GM19438 (cell line): ENCODE measurements around the gene TUBB4A.

ENCODE experiments used
- ATAC-seq: cut with Tn5 transposase; IDR thresholded peaks from one replicate; pipeline ENCODE4 v1.9.1; 2021; ENCODE audit warnings: low read depth; ENCODE audit not compliant: unreplicated experiment

TUBB4A gene

DNA sequence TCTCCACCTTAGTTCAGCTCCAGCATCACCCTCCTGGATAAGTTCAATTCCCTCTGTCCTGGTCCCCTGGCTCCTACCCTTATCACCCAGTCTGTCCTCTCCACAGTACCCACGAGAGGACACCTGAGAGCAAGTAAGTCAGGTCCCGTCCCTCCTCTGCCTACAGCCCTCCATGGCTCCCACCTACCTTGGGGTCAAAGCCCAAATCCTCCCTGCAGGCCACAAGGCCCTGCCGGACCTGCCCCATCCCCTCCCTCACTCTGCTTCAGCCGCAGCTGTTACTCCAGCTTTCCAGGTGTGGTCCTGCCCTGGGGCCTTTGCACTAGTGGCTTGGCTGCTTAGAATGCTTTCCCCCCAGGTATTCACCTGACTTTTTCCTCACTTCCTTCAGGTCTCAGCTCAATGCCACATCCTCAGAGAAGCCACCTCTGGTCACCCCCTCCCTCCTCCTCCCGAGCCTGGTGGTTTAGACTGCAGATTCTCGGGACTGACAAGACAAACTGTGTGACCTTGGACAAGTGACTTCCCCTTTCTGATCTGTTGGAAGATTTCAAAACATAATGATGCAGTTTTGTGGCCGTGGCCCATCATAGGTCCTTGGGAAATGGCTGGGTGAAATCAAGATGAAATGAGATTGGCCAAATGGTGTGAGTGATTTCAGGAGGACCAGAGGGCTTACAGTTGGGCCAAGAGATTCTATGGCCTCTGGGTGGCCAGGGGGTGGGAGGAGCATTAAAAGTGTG is 3.6 kb downstream of the TUBB4A start:
- no peak for ATAC-seq

DNA sequence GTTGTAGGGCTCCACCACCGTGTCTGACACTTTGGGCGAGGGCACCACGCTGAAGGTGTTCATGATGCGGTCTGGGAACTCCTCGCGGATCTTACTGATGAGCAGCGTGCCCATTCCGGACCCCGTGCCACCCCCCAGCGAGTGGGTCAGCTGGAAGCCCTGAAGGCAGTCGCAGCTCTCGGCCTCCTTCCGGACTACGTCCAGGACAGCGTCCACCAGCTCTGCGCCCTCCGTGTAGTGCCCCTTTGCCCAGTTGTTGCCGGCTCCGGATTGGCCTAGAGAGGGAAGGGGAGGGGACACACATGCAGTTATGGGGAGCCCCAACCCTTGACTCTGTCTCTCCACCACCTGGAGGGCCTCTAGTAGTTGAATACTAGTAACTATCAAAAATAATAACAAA is 6.2 kb downstream of the TUBB4A start:
- no peak for ATAC-seq

DNA sequence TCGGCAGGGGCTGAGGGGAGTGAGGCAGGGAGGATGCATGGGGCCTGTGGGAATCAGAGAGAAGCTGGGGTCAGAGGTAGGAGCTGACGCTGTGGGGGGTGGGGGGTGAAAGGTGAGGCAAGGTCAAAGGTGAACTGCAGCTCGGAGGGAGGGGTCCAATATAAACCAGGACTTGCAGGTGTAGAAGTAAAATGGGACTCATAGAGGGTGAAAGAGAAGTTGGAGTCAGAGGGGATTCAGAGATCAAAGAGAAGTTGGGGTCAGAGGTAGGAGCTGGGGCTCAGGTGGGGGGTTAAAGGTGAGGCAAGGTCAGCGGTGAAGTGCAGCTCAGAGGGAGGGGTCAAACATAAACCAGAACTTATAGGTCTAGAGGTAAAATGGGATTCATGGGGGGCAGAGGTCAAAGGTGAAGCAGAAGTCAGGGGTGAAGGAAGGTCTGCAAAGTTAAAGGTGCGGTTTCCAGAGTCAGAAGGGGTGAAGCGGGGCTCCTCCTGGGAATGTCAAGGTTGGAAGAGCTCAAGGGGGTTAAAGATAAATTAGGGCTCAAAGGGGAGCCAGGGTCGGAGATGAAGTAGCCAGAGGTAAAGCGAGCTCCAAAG is 7.6 kb downstream of the TUBB4A start:
- ATAC-seq: no peak

DNA sequence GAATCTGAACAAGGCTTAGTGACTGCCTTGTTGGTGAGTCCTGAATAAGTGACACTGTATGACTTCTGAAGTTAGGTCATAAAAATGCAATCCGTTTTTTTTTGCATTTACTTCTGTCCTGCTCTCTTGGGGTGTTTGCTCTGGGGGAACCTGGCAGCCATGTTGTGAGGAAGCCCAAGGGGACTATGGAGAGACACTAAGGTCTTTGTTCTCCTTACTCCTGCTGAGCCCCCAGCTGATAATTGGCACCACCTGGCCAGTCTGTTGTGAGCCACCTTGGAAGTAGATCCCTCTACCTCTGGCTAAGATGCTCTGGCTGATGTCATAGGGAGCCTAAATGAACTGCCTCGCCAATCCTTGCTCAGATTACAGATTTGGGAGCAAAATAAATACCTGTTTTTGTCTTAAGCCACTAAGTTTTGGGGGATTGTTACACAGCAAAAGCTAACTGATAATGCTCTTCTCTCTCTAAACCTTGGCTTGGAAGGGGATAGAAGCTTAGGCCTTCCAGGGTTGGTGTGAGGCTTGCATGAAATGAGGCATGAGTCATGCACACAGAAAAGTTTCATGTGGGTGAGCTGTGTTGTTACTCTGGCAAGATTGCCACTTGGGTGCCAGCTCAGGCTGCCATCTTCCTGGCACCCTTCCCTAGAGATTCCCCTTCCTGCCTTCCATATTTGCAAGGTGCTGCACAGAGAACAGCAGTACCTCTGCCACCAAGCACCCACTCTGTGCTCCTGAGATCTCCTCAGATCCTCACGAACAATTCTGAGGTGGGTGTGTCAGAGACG is 10.1 kb downstream of the TUBB4A start:
- no peak for ATAC-seq

DNA sequence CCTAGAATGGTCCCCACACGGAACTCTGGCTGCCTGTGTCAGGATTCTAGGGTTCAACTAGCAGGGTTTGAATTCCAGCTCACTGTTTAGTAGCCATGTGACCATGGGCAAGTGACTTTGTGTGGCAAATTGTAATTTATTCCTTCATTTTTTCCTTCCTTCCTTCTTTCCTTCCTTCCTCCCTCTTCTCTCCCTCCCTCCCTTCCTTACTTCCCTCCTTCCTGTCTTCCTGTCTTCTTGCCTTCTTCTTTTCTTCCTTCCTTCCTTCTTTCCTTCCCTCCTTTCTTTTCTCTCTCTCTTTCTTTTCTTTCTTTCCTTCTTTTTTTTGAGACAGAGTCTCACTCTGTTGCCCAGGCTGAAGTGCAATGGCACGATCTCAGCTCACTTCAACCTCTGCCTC is 12.0 kb downstream of the TUBB4A start:
- no peak for ATAC-seq

DNA sequence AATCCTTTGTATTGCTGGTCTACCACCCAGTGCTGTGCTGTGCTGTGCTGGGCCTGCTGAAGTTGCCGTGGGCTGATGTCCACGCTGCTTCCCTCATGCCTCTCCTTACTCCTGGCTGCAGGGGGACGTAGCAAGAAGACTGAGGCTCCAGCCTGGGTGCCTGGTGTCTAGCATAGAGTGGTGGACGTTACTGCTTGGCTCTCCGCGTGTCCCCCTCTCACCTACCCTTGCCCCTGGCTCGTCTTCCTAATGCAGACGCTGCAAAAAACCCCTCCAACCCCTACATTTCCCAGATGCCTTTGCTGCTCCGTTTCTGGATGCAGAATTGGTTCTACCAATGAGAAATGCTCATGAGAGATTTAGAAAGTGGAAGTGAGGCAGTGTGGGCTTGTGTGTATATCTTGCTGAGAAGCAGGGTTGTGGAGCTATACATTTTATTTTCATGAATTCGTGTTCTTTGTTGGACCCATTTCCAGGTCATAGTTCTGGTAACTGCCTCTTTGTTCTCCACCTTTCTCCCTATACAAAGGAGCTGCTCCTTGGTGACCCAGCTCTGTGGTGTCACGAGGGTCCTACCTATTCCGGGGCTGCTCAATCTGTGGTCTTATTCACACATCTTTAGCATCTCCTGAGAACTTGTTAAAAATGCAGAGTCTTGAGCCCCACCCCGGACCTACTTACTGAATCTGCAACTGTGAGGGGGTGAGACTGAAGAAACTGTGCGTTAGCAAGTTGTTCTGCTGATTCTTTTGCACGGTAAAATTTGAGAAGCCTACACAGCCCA is 12.6 kb downstream of the TUBB4A start:
- ATAC-seq: no peak

DNA sequence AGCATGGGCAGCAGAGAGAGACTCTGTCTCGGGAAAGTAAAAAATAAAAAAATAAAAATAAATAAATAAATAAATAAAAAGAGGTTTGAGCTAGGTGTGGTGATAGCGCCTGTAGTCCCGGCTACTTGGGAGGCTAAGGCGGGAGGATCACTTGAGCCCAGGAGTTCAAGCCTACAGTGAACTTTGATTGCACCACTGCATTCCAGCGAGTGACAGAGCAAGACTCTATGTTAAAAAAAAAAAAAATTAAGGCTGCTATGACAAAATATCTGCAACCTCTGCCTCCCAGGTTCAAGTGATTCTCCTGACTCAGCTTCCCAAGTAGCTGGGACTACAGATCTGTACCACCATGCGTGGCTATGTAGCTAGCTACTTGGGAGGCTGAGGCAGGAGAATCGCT is 17.3 kb downstream of the TUBB4A start:
- ATAC-seq: no peak

DNA sequence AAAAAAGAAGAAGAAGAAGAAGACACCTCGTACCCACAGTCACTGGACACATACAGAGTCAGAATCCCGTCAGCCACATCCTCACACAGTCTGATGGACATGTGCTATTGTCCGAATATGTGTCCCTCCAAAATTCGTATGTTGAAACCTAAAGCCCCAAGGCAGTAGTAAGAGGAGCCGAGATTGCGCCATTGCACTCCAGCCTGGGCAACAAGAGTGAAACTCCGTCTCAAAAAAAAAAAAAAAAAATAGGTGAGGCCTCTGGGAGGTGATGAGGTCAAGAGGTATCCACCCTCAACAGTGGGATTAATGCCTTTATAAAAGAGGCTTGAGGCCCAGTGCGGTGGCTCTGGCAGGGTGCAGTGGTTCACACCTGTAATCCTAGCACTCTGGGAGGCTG is 17.9 kb downstream of the TUBB4A start:
- ATAC-seq: no peak

DNA sequence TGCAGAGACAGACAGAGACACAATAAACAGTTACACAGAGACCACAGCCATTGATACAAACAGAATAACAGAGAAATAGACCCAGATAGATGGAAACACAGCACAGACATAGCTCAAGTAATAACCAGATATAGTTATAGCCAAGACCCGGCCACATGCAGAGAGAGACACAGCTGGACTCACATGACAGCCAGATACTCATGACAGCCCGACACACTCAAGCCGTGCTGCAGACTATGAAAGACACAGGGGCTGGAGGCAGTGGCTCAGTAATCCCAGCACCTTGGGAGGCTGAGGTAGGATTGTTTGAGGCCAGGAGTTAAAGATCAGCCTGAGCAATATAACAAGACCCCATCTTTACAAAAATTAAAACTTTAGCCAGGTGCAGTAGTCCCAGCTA is 18.9 kb downstream of the TUBB4A start:
- no peak for ATAC-seq

DNA sequence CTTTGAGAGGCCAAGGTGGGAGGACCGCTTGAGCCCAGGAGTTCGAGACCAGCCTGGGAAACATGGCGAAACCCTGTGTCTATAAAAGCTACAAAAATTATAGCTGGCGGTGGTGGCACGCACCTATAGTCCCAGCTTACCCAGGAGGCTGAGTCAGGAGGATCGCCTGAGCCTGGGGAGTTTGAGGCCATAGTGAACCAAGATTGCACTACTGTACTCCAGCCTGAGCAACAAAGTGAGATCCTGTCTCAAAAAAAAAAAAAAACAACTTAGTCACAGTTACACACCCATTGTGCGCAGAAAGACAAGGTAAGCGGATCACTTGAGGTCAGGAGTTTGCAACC is 19.8 kb downstream of the TUBB4A start:
- no peak for ATAC-seq

DNA sequence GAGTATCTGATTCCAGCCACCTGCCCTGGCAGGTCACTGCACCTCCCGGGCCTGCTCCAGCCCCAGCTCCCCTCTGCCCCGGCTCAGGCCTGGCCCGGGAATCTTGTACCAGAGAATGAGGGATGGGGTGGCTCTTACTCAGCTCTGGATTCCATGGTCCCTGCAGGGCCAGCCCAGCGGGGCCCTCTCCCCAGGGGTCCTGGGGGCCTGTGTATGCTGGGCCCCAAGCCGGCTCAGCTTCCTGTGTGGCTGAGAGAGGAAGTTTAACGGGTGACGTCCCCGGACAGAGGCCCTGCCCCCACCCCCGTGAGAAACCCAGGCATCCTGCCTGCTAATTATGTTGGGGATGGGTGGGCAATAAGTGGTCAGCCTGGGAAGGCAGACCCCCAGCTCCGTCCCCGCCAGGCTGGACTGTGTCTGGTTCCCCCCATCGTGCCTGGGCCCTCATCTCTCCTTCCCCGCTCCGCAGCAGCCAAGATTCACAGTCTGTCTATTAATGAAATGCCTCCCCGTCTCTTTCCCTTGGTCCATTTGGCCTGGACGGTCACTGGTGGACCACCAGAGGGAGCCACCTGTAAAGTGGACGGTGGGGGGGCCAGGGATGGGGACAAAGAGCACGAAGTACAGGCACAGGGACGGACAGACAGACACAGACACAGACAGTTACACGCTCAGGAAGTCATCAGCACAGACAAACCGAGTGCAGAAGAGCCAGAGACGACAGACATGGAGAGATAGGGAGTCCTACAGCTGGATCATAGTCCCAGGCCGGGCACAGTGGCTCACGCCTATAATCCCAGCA is 20.4 kb downstream of the TUBB4A start, which contains the start of gene DENND1C:
DENND1C (minus strand) TSS at position 247 of the 802 bp plus-strand sequence; CDS start at position 155, 92 bp downstream.
- no peak for ATAC-seq

DNA sequence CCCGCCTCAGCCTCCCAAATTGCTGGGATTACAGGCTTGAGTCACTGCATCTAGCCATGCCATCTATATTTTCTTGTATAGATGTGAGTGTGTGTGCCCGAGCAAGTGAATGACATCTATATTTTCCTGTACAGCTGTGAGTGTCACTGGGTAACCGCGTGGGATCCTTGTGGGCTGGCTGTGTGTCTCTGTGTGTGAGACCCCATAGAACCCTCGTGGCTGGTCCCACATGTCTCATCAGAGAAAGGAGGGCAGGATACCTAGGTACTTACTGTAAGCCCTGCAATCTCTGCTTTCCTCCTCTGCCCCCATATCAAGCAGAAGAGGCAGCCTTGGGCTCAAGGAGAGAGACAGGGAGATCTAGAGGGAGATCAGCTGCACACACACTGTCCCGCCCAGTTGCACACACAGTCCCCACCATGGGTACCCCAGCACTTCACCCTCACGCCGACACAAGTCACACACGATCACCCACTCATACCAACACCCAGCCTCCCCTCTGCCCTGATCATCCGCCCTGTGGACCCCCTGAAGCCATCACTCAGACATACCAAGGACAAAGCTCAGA is 21.2 kb downstream of the TUBB4A start:
- ATAC-seq: no peak

DNA sequence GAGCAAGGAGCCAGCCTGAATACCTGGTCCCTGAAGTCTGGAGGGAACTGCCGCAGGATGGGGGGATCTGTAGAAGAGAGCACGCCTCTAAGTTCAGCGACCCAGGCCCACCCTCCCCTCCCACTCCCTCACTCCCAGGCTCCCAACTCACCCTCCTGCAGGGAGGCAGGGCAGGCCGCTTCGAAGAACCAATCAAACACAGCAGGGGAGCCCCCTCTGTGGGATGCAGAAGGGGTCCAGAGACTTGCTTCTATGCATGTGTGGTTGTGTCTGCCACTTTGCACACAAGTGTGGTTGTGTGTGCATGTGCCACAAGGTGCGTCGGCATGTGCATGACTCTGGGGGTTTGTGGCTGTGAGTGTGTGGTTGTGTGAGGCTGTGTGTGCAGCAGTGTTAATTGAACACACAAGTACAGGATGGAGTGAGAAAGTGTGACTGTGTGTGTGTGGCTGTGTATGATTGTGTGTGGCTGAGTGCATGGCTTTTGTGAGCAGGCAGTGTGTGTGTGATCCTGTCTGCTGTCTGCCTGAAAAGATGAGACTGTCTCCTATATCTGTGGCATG is 22.2 kb downstream of the TUBB4A start:
- ATAC-seq: no peak

DNA sequence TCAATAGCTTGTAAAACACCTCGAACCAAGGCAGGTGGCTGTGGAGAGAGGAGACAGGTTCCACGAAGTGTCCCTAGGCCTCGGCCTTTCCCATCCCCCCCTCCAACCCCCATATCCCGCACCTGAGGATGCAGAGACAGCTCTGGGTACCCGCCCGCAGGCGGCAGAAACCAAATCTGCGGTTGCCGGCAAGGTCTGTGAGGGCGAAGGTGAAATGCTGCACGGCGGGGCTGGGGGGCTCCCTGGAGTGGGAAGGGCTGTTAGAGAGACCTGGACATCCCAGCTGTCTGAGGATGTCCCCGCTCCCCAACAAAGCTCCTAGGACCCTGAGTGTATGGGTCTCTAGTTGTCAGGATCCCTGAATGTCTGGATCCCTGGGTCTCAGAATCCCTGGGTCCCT is 23.3 kb downstream of the TUBB4A start:
- no peak for ATAC-seq

DNA sequence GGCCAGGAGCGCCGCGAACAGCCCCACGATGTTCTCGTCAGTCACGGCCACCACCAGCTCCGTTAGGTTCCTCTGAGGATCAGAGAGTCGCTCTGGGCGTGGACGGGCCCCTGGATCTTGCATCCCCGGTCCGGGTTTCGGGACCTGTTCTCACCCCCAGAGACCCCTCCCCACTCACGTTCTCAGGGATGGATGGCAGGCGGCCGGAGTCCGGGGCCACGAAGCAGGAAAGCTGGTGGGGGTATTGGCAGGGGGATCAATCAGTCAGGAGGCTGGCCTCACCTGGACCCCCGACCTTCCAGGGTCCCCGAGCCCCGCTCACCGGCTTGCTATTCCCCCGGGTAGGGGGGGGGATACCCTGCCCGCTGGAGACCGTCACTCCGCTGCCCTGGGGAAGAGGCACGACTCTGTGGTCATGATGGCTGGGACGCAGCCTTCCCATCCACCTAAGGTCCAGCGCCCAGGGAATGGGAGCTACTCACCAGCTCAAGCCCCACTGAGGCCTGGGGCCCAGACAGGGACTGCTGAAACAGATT is 25.1 kb downstream of the TUBB4A start:
- no peak for ATAC-seq

DNA sequence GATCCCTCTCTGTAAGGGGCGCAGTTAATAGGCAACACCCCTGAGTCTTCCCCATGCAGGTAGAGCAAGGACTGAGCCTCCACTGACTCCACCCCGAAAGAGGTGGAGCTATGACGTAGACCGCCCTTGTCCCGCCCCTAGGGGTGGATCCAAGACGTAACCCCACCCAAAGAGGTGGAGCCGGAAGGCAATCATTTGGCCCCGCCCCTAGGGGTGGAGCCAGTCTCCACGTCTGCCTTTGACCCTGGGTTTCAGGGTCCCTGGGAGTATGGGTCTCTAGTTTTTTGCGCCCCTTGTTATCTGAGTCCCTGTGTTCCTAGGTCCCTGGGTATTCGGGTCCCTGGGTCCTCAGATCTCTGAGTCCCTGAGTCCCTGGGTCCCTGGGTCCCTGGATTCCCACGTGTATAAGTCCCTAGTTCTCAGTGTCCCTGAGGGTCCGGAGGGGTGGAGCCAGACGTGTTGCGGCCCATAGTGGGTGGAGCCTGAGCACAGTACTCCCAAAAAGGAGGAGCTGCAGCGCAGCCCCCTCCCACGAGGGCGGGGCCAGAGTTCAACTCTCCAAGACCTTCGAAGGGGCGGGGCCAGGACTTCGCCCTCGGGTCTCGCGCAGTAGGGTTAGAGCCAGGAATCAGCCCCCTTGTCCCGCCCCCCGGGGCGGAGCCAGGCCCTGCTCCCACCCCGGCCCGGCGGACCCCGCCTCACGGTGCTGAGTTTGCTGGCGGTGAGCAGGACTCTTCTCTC is 25.8 kb downstream of the TUBB4A start:
- no peak for ATAC-seq

DNA sequence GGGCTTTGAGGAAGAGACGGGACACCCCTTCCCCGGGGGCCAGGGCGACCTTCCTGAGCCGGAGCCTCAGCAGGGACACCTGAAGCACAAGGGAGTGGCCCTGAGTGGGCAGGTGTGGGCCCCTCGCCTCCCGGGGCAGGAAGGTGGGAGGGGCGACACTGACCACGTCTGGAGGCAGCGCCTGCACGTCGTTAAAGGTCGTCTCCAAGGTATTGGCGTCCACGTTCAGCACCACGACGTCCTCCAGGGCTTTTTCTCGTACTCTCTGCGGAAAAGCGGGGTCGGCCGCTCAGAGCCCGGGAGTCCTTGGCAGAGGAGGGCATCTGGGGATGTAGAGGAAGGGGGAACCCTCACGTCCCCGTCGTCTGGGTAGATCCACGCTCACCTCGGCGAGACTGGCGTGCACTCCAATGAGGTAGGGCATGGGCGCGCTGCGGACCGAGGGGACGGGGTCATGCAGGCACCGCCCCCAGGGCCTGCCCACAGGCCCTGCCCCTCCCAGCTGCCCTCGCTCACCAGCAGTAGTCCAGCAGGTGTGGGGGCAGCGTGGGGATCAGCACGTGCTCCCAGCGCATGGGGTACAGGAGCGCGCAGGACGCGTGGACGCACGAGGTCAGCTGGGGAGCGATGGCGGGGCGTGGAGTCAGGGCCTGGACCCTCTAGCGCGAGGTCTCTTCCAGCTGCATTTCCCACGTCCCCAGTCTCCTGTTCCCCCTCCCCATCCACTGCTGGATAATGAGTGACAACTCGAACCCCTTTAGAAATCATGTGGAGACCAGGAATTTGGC is 26.6 kb downstream of the TUBB4A start:
- no peak for ATAC-seq

DNA sequence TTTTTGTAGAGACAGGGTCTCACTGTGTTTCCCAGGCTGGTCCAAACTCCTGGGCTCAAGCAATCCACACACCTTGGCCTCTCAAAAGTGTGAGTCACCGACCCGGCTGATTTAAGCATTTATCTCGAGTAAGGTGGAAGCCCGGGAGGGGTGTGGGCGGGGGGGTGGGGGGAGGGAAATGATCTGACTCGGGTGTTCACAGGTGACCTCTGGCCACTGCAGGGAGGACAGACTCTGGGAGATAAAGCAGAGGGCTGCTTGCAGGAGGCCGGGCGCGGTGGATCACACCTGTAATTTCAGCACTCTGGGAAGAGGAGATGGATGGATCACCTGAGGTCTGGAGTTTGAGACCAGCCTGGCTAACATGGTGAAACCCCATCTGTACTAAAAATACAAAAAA is 28.5 kb downstream of the TUBB4A start:
- ATAC-seq: no peak
